Measurements from ENCODE around the gene TPSD1. TPM values are rescaled to one million over a fixed set of nuclear protein-coding genes. Genes with fewer than 3 reads are reported as not detected.

The TPSD1 gene
- total RNA-seq, 1 donor from 2014 or later: not detected

DNA sequence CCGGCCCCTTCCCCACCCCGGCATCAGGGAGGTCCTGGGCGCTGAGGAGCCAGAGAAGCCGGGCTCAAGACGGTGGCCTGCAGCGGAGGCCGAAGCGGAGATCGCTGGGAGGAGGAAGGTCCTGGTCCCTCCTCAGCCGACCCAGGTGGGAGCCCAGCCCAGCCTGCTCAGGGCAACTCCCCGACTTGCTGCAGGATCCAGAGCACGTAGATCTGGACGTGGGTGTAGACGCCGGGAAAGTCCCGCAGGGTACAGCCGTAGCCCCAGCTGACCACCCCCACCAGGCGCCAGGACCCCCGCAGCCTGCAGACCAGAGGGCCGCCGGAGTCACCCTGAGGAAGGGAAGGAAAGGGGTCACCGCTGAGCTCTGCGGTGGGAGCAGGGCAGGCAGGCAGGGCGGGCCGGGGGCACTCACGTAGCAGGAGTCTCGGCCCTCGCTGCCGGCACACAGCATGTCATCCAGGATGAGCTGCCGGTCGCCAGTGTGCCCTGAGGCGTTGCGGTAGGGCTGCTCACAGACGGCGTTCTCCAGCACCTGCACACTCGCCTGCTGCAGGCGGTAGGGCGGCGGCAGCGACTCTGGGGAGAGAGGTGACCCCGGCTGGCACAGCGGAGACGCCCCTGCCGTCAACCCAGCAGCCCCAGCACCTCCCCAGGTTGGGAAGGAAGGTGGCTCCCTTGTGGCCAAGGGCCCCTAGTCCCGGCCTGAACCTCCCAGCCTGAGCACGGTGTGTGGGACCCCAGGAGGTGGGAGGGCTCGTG, 5.4 kb downstream of the TPSD1 start:
- no peaks in the 10 kb centered on the region for H3K79me2 ChIP-seq (ENCODE audit: insufficient read depth, low read length)
- H3K4me1 Mint-ChIP-seq (ENCODE audit: low read depth, unreplicated experiment): no peaks in the 10 kb centered on the region
- H3K27ac ChIP-seq (ENCODE audit: low read depth, low read length): no peak overlapping the region
- H3K9me3 Mint-ChIP-seq (ENCODE audit: unreplicated experiment): peaks cover 5% of the 10 kb centered on the region
- H3K4me1 ChIP-seq (ENCODE audit: insufficient read depth, low read length): no peaks in the 10 kb centered on the region
- no peaks in the 10 kb centered on the region for H3K36me3 ChIP-seq (ENCODE audit: insufficient read depth, low read length)
- no peak overlapping the region for H3K4me3 Mint-ChIP-seq (ENCODE audit: unreplicated experiment)
- no peak overlapping the region for H3K4me2 ChIP-seq (ENCODE audit: low read length)
- DNase-seq (ENCODE audit: low read depth) (no peak), FAIRE-seq (no peak)
- peaks cover 26% of the 10 kb centered on the region for H3K27me3 ChIP-seq (ENCODE audit: insufficient read depth, low read length)
- no peaks in the 10 kb centered on the region for H4K20me1 ChIP-seq (ENCODE audit: insufficient read depth, low read length)
- H3K27ac Mint-ChIP-seq (ENCODE audit: unreplicated experiment): no peak overlapping the region
- H3K9me3 ChIP-seq (ENCODE audit: insufficient read depth, low read depth, low read length): no peaks in the 10 kb centered on the region
- no peak overlapping the region for H2AFZ ChIP-seq (ENCODE audit: low read depth, low read length)
- no peak overlapping the region for H3K4me3 ChIP-seq (ENCODE audit: insufficient read depth, low read depth, low read length)
- no peak overlapping the region for H3K9ac ChIP-seq (ENCODE audit: low read length)
- peak; percentile 30 for TF ChIP-seq EZH2 (IDR thresholded peaks at IDR 0.05; ENCODE audit: insufficient read depth, low read length)
- TF ChIP-seq, protein P1, sequence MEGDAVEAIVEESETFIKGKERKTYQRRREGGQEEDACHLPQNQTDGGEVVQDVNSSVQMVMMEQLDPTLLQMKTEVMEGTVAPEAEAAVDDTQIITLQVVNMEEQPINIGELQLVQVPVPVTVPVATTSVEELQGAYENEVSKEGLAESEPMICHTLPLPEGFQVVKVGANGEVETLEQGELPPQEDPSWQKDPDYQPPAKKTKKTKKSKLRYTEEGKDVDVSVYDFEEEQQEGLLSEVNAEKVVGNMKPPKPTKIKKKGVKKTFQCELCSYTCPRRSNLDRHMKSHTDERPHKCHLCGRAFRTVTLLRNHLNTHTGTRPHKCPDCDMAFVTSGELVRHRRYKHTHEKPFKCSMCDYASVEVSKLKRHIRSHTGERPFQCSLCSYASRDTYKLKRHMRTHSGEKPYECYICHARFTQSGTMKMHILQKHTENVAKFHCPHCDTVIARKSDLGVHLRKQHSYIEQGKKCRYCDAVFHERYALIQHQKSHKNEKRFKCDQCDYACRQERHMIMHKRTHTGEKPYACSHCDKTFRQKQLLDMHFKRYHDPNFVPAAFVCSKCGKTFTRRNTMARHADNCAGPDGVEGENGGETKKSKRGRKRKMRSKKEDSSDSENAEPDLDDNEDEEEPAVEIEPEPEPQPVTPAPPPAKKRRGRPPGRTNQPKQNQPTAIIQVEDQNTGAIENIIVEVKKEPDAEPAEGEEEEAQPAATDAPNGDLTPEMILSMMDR (IDR thresholded peaks at IDR 0.05; ENCODE audit: insufficient read depth, low read depth, low read length): no peak
- H3K36me3 Mint-ChIP-seq (ENCODE audit: low read depth, unreplicated experiment): no peaks in the 10 kb centered on the region
- peaks cover 32% of the 10 kb centered on the region for H3K27me3 Mint-ChIP-seq (ENCODE audit: low read depth, unreplicated experiment)

- no peak overlapping the region for H3K27ac ChIP-seq (ENCODE audit: low read depth, low read length)
- Mint-ChIP-seq H3K4me1 (ENCODE audit: low read depth, unreplicated experiment) (no peaks in the 10 kb centered on the region), H3K36me3 (ENCODE audit: low read depth, unreplicated experiment) (no peaks in the 10 kb centered on the region), H3K27ac (ENCODE audit: unreplicated experiment) (no peak overlapping the region), H3K27me3 (ENCODE audit: low read depth, unreplicated experiment) (peaks cover 33% of the 10 kb centered on the region), H3K9me3 (ENCODE audit: unreplicated experiment) (peaks cover 5% of the 10 kb centered on the region), H3K4me3 (ENCODE audit: unreplicated experiment) (no peak overlapping the region)
- no peaks in the 10 kb centered on the region for H3K36me3 ChIP-seq (ENCODE audit: insufficient read depth, low read length)
- no peaks in the 10 kb centered on the region for H4K20me1 ChIP-seq (ENCODE audit: insufficient read depth, low read length)
- TF ChIP-seq, protein P1 (IDR thresholded peaks at IDR 0.05; ENCODE audit: insufficient read depth, low read depth, low read length): no peak
- TF ChIP-seq EZH2 (IDR thresholded peaks at IDR 0.05; ENCODE audit: insufficient read depth, low read length): peak; percentile 4
- H2AFZ ChIP-seq (ENCODE audit: low read depth, low read length): no peak overlapping the region
- FAIRE-seq (no peak), DNase-seq (ENCODE audit: low read depth) (no peak)
- H3K79me2 ChIP-seq (ENCODE audit: insufficient read depth, low read length): no peaks in the 10 kb centered on the region
- H3K9ac ChIP-seq (ENCODE audit: low read length): no peak overlapping the region
- no peaks in the 10 kb centered on the region for H3K9me3 ChIP-seq (ENCODE audit: insufficient read depth, low read depth, low read length)
- no peak overlapping the region for H3K4me3 ChIP-seq (ENCODE audit: insufficient read depth, low read depth, low read length)
- no peak overlapping the region for H3K4me2 ChIP-seq (ENCODE audit: low read length)
- H3K4me1 ChIP-seq (ENCODE audit: insufficient read depth, low read length): no peaks in the 10 kb centered on the region
- H3K27me3 ChIP-seq (ENCODE audit: insufficient read depth, low read length): peaks cover 28% of the 10 kb centered on the region
Measured at GRCh38 chr16:1262210-1262845, 6.5 kb downstream of the TPSD1 start.

GRCh38 chr16:1262846-1263221, 7.0 kb downstream of the TPSD1 start:
- Mint-ChIP-seq H3K27ac (ENCODE audit: unreplicated experiment) (no peak overlapping the region), H3K27me3 (ENCODE audit: low read depth, unreplicated experiment) (peaks cover 32% of the 10 kb centered on the region), H3K4me1 (ENCODE audit: low read depth, unreplicated experiment) (no peaks in the 10 kb centered on the region), H3K9me3 (ENCODE audit: unreplicated experiment) (peaks cover 5% of the 10 kb centered on the region), H3K4me3 (ENCODE audit: unreplicated experiment) (no peak overlapping the region), H3K36me3 (ENCODE audit: low read depth, unreplicated experiment) (no peaks in the 10 kb centered on the region)
- no peak overlapping the region for H2AFZ ChIP-seq (ENCODE audit: low read depth, low read length)
- H3K4me3 ChIP-seq (ENCODE audit: insufficient read depth, low read depth, low read length): no peak overlapping the region
- no peak for DNase-seq (ENCODE audit: low read depth)
- H3K27me3 ChIP-seq (ENCODE audit: insufficient read depth, low read length): peaks cover 28% of the 10 kb centered on the region
- H4K20me1 ChIP-seq (ENCODE audit: insufficient read depth, low read length): no peaks in the 10 kb centered on the region
- no peak overlapping the region for H3K9ac ChIP-seq (ENCODE audit: low read length)
- TF ChIP-seq, protein P1 (IDR thresholded peaks at IDR 0.05; ENCODE audit: insufficient read depth, low read depth, low read length): no peak
- TF ChIP-seq EZH2 (IDR thresholded peaks at IDR 0.05; ENCODE audit: insufficient read depth, low read length): no peak
- no peak overlapping the region for H3K4me2 ChIP-seq (ENCODE audit: low read length)
- H3K9me3 ChIP-seq (ENCODE audit: insufficient read depth, low read depth, low read length): no peaks in the 10 kb centered on the region
- no peaks in the 10 kb centered on the region for H3K79me2 ChIP-seq (ENCODE audit: insufficient read depth, low read length)
- no peaks in the 10 kb centered on the region for H3K4me1 ChIP-seq (ENCODE audit: insufficient read depth, low read length)
- no peak for FAIRE-seq
- H3K36me3 ChIP-seq (ENCODE audit: insufficient read depth, low read length): no peaks in the 10 kb centered on the region
- H3K27ac ChIP-seq (ENCODE audit: low read depth, low read length): no peak overlapping the region

All from astrocyte (in vitro differentiated cells and primary cell).